NB4 (cell line): ENCODE measurements around the gene DYSF.

Experiments
- POLR2A ChIP-seq: IDR thresholded peaks from 2 replicates; pipeline ENCODE4 v1.6.1; 2011; ENCODE audit warnings: mild to moderate bottlenecking; ENCODE audit not compliant: insufficient read length; ENCODE audit errors: extremely low read depth
- TF ChIP-seq, protein P1 (sequence below): IDR thresholded peaks from one replicate; pipeline ENCODE4 v1.5.1; 2012; ENCODE audit warnings: low read depth, low read length

DNA sequence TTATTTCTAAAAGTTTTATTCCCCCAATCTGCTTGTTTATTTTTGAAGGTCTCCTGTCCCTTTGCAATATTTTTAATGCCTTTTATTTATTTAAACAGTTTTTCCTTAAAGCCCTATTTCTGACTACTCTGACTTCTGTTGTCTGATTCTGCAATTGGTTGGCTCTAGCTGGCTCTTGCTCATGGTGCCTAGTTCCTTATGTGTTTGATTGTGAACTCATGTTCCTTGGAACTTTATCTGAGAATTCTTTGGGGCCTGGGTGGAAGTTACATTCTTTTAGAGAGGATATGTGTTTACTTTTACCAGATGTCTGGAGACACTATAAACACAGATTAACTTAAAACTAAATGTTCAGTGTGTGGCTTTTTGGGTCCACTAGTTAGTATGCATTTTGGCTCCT lies 175.9 kb downstream of the DYSF start:
- TF ChIP-seq, protein P1, sequence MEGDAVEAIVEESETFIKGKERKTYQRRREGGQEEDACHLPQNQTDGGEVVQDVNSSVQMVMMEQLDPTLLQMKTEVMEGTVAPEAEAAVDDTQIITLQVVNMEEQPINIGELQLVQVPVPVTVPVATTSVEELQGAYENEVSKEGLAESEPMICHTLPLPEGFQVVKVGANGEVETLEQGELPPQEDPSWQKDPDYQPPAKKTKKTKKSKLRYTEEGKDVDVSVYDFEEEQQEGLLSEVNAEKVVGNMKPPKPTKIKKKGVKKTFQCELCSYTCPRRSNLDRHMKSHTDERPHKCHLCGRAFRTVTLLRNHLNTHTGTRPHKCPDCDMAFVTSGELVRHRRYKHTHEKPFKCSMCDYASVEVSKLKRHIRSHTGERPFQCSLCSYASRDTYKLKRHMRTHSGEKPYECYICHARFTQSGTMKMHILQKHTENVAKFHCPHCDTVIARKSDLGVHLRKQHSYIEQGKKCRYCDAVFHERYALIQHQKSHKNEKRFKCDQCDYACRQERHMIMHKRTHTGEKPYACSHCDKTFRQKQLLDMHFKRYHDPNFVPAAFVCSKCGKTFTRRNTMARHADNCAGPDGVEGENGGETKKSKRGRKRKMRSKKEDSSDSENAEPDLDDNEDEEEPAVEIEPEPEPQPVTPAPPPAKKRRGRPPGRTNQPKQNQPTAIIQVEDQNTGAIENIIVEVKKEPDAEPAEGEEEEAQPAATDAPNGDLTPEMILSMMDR, result no peak
- TF ChIP-seq POLR2A, result no peak
